ACC112 (cell line): ENCODE results near the gene KRT33A.
A peak's percentile ranks its signal among the peaks of the same experiment; 100 is the strongest.
"Not testable (repeated sequence)": the region's sequence is repeated elsewhere in the genome, so short reads cannot be mapped to it uniquely, and the experiment has no call there.

ENCODE experiments used
- H2AFZ ChIP-seq: fragments of 200-600 bp; sonication (generic); one replicate; pipeline ENCODE4 v1.6.0; 2017; ENCODE audit warnings: antibody characterized with exemption, low read length; ENCODE audit not compliant: unreplicated experiment
- H3K27ac ChIP-seq: fragments of 200-600 bp; sonication (generic); 2 replicates; pipeline ENCODE4 v1.5.1; 2014; ENCODE audit warnings: low read depth, mild to moderate bottlenecking, antibody characterized with exemption, low read length, moderate library complexity
- H3K27me3 ChIP-seq: fragments of 200-600 bp; sonication (generic); 2 replicates; pipeline ENCODE4 v1.6.1; 2014; ENCODE audit warnings: mild to moderate bottlenecking, antibody characterized with exemption, low read length, moderate library complexity, mixed read lengths; ENCODE audit not compliant: insufficient read depth
- H3K36me3 ChIP-seq: fragments of 200-600 bp; sonication (generic); 2 replicates; pipeline ENCODE4 v1.6.1; 2016; ENCODE audit warnings: mild to moderate bottlenecking, antibody characterized with exemption, low read length, moderate library complexity, mixed read lengths; ENCODE audit not compliant: insufficient read depth
- H3K4me1 ChIP-seq: fragments of 200-600 bp; sonication (generic); one replicate; pipeline ENCODE4 v1.6.1; 2016; ENCODE audit warnings: low read length, mixed read lengths; ENCODE audit not compliant: insufficient read depth, unreplicated experiment, control insufficient read depth
- H3K4me3 ChIP-seq: fragments of 200-600 bp; sonication (generic); 2 replicates; pipeline ENCODE4 v1.5.1; 2014; ENCODE audit warnings: mild to moderate bottlenecking, low read depth, low read length
- H3K79me2 ChIP-seq: fragments of 200-600 bp; sonication (generic); one replicate; pipeline ENCODE4 v1.6.0; 2016; ENCODE audit warnings: low read length; ENCODE audit not compliant: control insufficient read depth, unreplicated experiment, insufficient read depth

The KRT33A gene

DNA sequence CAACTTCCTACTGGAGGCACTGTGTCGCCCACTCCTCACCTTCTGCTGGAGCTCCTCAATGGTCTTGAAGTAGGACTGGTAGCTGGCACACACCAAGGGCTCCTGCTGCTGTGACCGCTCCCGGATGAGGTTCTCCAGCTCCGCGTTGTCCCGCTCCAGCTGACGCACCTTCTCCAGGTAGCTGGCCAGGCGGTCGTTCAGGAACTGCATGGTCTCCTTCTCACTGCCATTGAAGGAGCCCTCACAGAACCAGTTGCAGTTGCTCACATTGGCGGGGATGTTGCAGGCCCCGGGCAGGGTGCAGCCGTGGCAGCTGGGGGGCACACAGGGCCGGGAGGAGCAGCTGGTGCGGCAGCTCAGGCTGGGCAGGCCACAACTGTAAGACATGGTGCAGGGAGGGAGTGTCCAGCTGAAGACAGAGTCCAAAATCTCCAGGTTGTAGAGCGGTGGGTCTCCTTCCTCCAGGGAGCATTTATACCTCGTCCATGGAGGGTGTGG lies at the start of gene KRT33A:
KRT33A (minus strand) TSS at position 448 of the 498 bp plus-strand sequence; CDS start at position 387, 61 bp downstream.
- H3K27ac ChIP-seq, H3K36me3 ChIP-seq, H3K4me1 ChIP-seq, H3K4me3 ChIP-seq, H3K79me2 ChIP-seq, H2AFZ ChIP-seq: not testable (repeated sequence)
- peaks cover 27% of the 10 kb centered on the region for H3K27me3 ChIP-seq

DNA sequence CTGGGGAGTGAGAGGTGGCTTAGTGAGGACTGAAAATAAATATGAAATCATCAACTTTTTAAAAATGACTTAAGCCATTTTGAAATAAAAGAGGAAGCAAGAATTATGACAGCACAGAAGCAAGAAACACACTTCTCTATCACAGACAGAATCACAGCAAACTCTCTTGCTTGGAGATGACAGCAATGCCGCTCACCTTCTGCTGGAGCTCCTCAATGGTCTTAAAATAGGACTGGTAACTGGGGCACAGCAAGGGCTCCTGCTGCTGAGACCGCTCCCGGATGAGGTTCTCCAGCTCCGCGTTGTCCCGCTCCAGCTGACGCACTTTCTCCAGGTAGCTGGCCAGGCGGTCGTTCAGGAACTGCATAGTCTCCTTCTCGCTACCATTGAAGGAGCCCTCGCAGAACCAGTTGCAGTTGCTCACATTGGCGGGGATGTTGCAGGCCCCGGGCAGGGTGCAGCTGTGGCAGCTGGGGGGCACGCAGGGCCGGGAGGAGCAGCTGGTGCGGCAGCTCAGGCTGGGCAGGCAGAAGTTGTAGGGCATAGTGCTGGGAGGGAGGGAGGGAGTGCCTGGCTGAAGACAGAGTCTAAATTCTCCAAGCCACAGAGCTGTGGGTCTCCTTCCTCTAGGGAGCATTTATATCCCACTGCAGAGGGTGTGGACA lies 46.5 kb upstream of the KRT33A start, which contains the start of gene KRT31:
KRT31 (minus strand) TSS at position 613 of the 665 bp plus-strand sequence; CDS start at position 544, 69 bp downstream.
- H3K4me1 ChIP-seq: peaks cover 20% of the 10 kb centered on the region
- no peaks in the 10 kb centered on the region for H3K27me3 ChIP-seq
- no peak within 1 kb of the TSS for H2AFZ ChIP-seq
- no peaks in the 10 kb centered on the region for H3K36me3 ChIP-seq
- no peak within 1 kb of the TSS for H3K27ac ChIP-seq
- no peak within 1 kb of the TSS for H3K4me3 ChIP-seq
- H3K79me2 ChIP-seq: no peaks in the 10 kb centered on the region

DNA sequence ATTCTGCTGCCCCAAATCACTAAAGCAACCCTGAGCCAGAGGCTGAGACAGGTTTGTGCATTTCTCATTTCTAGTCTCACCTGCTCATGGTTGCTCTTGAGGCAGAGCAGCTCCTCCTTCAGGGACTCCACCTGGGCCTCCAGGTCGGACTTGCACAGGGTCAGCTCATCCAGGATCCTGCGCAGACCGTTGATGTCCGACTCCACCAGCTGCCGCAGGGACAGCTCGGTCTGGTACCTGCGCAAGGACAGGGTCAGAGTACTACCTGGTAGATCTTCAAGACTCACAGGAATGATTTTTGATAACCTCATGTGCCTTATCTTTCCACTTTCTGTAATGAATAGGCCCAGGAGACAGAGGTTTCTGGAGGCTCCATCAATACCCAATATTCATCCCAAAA lies 45.7 kb upstream of the KRT33A start:
- Histone ChIP-seq H3K27ac (no peak overlapping the region), H3K27me3 (no peaks in the 10 kb centered on the region), H2AFZ (no peak overlapping the region), H3K79me2 (no peaks in the 10 kb centered on the region), H3K4me1 (peaks cover 23% of the 10 kb centered on the region), H3K4me3 (no peak overlapping the region), H3K36me3 (no peaks in the 10 kb centered on the region)

DNA sequence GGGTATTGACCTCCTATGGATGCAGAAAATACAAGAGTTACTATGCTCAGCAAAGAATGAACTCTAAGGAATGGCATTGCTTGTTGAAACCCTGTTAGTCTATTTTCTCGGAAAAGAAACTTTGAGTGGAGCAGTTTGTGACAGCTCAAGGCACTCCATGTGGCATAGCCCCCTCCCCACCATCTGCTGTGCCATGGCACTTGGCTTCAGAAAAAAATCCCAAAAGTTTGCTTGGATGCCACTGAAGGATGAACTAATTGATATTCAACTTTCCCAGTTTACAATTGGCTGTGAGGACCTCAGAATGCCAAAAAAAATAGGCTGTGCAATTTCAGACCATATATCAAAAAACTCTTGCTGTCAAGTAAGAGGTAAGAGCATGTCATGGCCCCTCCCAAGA lies 45.0 kb upstream of the KRT33A start:
- H3K79me2 ChIP-seq: no peaks in the 10 kb centered on the region
- H2AFZ ChIP-seq: no peak overlapping the region
- peaks cover 23% of the 10 kb centered on the region for H3K4me1 ChIP-seq
- no peak overlapping the region for H3K4me3 ChIP-seq
- H3K27me3 ChIP-seq: no peaks in the 10 kb centered on the region
- no peaks in the 10 kb centered on the region for H3K36me3 ChIP-seq
- H3K27ac ChIP-seq: no peak overlapping the region

DNA sequence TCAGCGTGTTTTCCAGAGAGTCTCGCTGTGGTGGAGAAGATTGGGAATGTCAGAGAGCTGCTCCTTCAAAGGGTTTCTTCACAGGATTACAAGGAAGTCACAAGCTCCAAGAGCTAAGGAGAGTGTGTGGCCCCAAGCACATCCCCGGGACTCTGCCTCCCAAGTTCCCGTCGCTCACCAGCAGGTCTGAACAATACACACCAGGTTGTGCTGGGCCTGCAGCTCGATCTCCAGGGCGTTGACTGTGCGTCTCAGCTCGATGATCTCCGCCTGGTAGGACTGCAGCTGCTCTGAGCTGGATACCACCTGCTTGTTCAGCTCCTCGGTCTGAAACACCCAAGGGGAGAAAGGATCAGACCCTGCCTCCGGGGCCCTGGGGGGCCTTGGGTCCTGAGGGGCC lies 44.4 kb upstream of the KRT33A start:
- H3K79me2 ChIP-seq, H3K36me3 ChIP-seq, H2AFZ ChIP-seq, H3K27ac ChIP-seq, H3K27me3 ChIP-seq, H3K4me3 ChIP-seq: not testable (repeated sequence)
- H3K4me1 ChIP-seq: peaks cover 23% of the 10 kb centered on the region

DNA sequence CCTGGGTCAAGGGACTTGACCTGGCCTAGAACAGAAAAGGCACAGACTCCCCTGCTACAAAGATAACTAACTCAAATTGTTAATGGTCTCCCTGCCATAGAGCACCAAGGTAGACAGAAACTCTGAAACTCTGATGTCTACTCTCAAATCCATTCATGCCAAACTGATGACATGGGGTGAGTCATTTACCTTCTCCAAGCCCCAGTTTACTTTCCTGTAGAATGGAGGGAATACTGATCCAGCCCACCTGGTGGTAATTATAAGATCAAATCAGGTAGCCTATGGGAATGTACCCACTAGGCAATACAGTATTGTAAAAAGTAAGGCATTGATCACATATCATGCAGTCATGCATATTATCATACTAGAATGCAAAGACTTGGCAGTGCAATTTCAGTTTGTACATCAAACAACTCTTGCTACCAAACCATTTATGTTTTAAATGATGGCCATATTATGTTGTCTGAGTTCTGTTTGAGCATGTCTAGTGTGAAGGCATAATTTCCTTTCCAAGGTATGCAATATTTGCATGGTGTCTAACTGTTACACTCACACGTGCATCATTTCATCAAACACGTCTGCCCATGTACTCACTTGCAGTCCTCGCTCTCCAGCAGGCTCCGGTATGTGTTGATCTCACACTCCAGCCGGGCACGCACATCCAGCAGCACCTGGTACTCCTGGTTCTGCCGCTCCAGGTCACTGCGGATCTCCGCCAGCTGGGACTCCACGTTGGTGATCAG lies 43.8 kb upstream of the KRT33A start:
- Histone ChIP-seq H3K4me1 (peaks cover 23% of the 10 kb centered on the region), H2AFZ (no peak overlapping the region), H3K4me3 (no peak overlapping the region), H3K27me3 (no peaks in the 10 kb centered on the region), H3K27ac (no peak overlapping the region), H3K36me3 (no peaks in the 10 kb centered on the region), H3K79me2 (no peaks in the 10 kb centered on the region)

DNA sequence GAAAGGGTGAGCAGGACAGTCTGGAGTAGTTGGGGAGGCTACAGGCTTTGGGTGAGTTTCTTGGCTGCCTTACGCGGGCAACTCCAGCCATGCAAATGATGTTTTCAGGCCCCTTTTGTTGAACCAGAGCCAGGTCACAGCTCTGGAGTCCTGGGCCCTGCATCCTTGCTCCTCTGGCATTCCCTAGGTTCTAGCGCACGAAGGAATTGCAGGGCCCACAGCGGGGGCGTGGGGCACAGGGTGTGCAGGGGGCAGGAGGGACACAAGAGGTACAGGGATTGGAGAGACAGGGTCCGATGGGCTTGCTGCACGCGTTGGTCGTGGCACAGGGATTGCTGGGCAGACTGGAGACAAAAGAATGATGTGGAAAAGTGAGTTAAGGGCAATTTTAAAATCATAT lies 43.2 kb upstream of the KRT33A start:
- no peaks in the 10 kb centered on the region for H3K79me2 ChIP-seq
- H2AFZ ChIP-seq: no peak overlapping the region

DNA sequence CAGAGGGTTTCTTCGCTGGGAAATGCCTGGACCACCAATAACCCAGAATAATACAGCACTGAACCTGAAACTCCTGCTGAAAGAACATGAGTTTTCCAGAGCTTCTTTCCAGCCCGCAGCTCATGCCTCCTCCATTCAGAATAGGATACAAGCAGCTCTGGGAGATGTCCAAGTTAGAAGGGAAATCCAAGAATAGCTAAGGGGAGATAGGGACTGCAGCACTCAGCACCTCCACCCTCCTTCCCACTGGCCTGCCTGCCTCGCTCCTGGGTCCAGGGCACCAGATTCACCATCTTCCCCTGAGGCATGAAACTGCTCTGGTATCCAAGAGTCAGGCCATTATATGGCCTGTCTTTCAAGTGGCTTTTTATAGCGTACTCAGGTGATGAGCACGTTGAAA lies 42.7 kb upstream of the KRT33A start:
- Histone ChIP-seq H3K4me3 (no peak overlapping the region), H3K27ac (no peak overlapping the region), H2AFZ (no peak overlapping the region), H3K79me2 (no peaks in the 10 kb centered on the region), H3K36me3 (no peaks in the 10 kb centered on the region), H3K4me1 (peaks cover 23% of the 10 kb centered on the region), H3K27me3 (no peaks in the 10 kb centered on the region)

More for the DNA sequence above, 43.2 kb upstream of the KRT33A start:
- H3K36me3 ChIP-seq: no peaks in the 10 kb centered on the region
- H3K27me3 ChIP-seq: no peaks in the 10 kb centered on the region
- no peak overlapping the region for H3K4me3 ChIP-seq
- peaks cover 23% of the 10 kb centered on the region for H3K4me1 ChIP-seq
- H3K27ac ChIP-seq: no peak overlapping the region

DNA sequence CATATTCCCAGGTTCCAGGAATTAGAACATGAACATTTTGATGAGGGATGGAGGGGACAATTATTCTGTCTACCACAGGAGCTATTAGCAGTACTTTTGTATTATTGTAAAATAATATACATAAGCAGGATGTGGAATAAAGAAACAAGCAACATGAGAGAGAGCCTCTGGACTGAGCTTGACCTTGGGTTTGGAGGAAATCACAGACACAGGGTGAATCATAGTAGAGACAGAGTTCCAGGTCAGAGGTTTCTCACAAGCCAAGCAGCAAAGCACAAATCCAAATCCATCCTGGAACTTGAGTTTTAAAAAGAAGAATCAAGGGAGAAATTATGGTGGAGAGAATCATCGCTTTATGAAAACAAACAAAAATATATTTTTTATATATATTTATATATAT lies 41.6 kb upstream of the KRT33A start:
- Histone ChIP-seq H2AFZ (no peak overlapping the region), H3K36me3 (no peaks in the 10 kb centered on the region), H3K27ac (0 out of 2 replicates have a peak overlapping the region, but pooled peaks have one; percentile 29), H3K79me2 (no peaks in the 10 kb centered on the region), H3K27me3 (no peaks in the 10 kb centered on the region), H3K4me1 (peaks cover 23% of the 10 kb centered on the region), H3K4me3 (no peak overlapping the region)

DNA sequence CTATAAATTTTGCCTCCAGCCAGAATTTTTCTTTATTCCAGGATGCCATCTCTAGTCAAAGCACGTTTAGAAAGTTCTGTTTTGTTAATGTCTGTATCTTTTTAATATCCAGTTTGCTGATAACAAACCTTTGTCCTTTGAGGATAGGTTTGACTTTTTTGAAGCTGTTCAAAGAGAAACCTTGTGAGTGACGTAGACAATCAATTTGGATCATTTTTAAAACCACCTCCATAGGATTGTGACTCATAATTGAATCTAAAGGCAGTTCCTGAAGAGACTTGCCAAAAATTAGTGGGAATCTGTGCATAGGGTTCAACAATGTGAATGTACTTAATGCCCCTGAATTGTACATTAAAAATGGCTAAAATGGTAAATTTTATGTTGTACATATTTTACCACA lies 40.9 kb upstream of the KRT33A start:
- Histone ChIP-seq H3K27me3 (no peaks in the 10 kb centered on the region), H3K27ac (no peak overlapping the region), H3K79me2 (no peaks in the 10 kb centered on the region), H3K4me3 (no peak overlapping the region), H3K36me3 (no peaks in the 10 kb centered on the region), H2AFZ (no peak overlapping the region), H3K4me1 (peaks cover 23% of the 10 kb centered on the region)
